Measurements from ENCODE around the gene SETD1B.

GRCh38 chr12:121849665-121850064, 45.9 kb downstream of the SETD1B start:
- TF ChIP-seq, protein P1, sequence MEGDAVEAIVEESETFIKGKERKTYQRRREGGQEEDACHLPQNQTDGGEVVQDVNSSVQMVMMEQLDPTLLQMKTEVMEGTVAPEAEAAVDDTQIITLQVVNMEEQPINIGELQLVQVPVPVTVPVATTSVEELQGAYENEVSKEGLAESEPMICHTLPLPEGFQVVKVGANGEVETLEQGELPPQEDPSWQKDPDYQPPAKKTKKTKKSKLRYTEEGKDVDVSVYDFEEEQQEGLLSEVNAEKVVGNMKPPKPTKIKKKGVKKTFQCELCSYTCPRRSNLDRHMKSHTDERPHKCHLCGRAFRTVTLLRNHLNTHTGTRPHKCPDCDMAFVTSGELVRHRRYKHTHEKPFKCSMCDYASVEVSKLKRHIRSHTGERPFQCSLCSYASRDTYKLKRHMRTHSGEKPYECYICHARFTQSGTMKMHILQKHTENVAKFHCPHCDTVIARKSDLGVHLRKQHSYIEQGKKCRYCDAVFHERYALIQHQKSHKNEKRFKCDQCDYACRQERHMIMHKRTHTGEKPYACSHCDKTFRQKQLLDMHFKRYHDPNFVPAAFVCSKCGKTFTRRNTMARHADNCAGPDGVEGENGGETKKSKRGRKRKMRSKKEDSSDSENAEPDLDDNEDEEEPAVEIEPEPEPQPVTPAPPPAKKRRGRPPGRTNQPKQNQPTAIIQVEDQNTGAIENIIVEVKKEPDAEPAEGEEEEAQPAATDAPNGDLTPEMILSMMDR (IDR thresholded peaks at IDR 0.05), result no peak
- TF ChIP-seq POLR2A (IDR thresholded peaks at IDR 0.05), result no peak

Measured in heart left ventricle (tissue), 13 donors.